SU-DHL-6 (cell line): Measurements from ENCODE around the gene FANCF.

Source experiments
- H2AFZ ChIP-seq: fragments of 200-600 bp; sonication (generic); 2 replicates; pipeline ENCODE4 v1.6.1; 2014; ENCODE audit warnings: low read depth, mild to moderate bottlenecking, moderate library complexity, mixed read lengths, antibody characterized with exemption, low read length; ENCODE audit not compliant: severe bottlenecking
- H3F3A ChIP-seq: fragments of 200-600 bp; shearing (Covaris generic); 2 replicates; pipeline ENCODE4 v1.6.0; 2016; ENCODE audit warnings: antibody characterized with exemption, mild to moderate bottlenecking; ENCODE audit not compliant: insufficient read depth
- H3K27ac ChIP-seq: fragments of 200-600 bp; sonication (generic); 2 replicates; pipeline ENCODE4 v1.5.1; 2016; ENCODE audit warnings: low read depth, mild to moderate bottlenecking, low read length, moderate library complexity, mixed read lengths
- H3K27me3 ChIP-seq: fragments of 200-600 bp; sonication (generic), shearing (Covaris generic); 2 replicates; pipeline ENCODE4 v1.6.0; 2014; ENCODE audit warnings: mild to moderate bottlenecking, low read length
- H3K36me3 ChIP-seq: fragments of 200-600 bp; sonication (generic); 2 replicates; pipeline ENCODE4 v1.6.1; 2014; ENCODE audit warnings: mild to moderate bottlenecking, low read length, mixed read lengths
- H3K4me2 ChIP-seq: fragments of 300-600, 200-600 bp; shearing (Covaris generic), sonication (generic); 2 replicates; pipeline ENCODE4 v1.6.0; 2014; ENCODE audit warnings: low read length, low read depth, mild to moderate bottlenecking; ENCODE audit not compliant: poor library complexity, severe bottlenecking
- H3K4me3 ChIP-seq: fragments of 200-600 bp; sonication (generic); 2 replicates; pipeline ENCODE4 v1.5.1; 2014; ENCODE audit warnings: antibody characterized with exemption, low read length, mild to moderate bottlenecking, mixed read lengths; ENCODE audit not compliant: insufficient read depth, poor library complexity, severe bottlenecking
- H3K79me2 ChIP-seq: fragments of 200-600 bp; sonication (generic); 2 replicates; pipeline ENCODE4 v1.6.1; 2014; ENCODE audit warnings: mild to moderate bottlenecking, low read length, moderate library complexity; ENCODE audit not compliant: insufficient read depth
- H3K9ac ChIP-seq: fragments of 200-600 bp; sonication (generic); 2 replicates; pipeline ENCODE4 v1.7.0; 2014; ENCODE audit warnings: mild to moderate bottlenecking, low read length
- H3K9me2 ChIP-seq: fragments of 200-600 bp; sonication (generic); replicated peaks from 2 replicates; pipeline ENCODE4 v1.6.1; 2014; ENCODE audit warnings: low read length; ENCODE audit not compliant: insufficient read depth
- H3K9me3 ChIP-seq: fragments of 200-600 bp; sonication (generic); 2 replicates; pipeline ENCODE4 v1.6.1; 2014; ENCODE audit warnings: low read length, mixed read lengths; ENCODE audit not compliant: insufficient read depth
- H4K20me1 ChIP-seq: fragments of 200-600 bp; sonication (generic); 2 replicates; pipeline ENCODE4 v1.6.1; 2014; ENCODE audit warnings: low read depth, mild to moderate bottlenecking, antibody characterized with exemption, low read length, moderate library complexity, mixed read lengths
- EZH2phosphoT487 ChIP-seq: fragments of 200-600 bp; sonication (generic), shearing (Covaris generic); conservative IDR thresholded peaks from 2 replicates; pipeline ENCODE4 v1.6.1; 2018; ENCODE audit warnings: mild to moderate bottlenecking, antibody characterized with exemption, low read length, moderate library complexity, mixed read lengths
- TF ChIP-seq, protein P1 (sequence below): fragments of 200-600 bp; sonication (generic); IDR thresholded peaks from one replicate; pipeline ENCODE4 v1.5.1; 2017; ENCODE audit warnings: antibody characterized with exemption, mild to moderate bottlenecking, low read length, moderate library complexity; ENCODE audit not compliant: insufficient read depth, poor library complexity, severe bottlenecking

The FANCF gene

DNA sequence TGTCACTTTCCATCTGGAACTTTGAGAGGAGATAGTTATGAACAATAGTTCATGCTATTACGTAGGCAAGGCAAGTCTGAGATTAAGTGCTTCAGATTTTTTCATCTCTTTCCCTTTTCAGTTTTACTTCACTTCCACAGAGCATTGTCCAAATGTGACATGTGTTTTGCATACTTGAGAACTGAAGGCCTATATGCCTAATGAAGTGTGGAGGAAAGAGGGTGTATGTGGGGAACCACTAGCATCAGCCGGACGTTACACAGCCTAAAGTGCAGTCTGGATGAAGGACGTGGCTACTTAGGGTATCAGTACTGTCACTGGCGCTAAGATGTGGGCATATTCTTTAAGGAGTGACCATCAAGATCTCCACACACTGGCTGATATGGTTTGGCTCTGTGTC is 26.2 kb downstream of the FANCF start:
- Histone ChIP-seq H3K27me3 (peaks cover 3% of the 10 kb centered on the region; the same call in 1 of the 2 replicates), H3K27ac (no peak overlapping the region), H3K4me2 (no peak overlapping the region), H3K79me2 (no peaks in the 10 kb centered on the region), H4K20me1 (no peaks in the 10 kb centered on the region), H3F3A (no peaks in the 10 kb centered on the region), H2AFZ (no peak overlapping the region), H3K36me3 (no peaks in the 10 kb centered on the region), H3K4me3 (no peak overlapping the region), H3K9me3 (no peaks in the 10 kb centered on the region; the same call in 1 of the 2 replicates), H3K9ac (no peak overlapping the region), H3K9me2 (no peaks in the 10 kb centered on the region)
- TF ChIP-seq, protein P1, sequence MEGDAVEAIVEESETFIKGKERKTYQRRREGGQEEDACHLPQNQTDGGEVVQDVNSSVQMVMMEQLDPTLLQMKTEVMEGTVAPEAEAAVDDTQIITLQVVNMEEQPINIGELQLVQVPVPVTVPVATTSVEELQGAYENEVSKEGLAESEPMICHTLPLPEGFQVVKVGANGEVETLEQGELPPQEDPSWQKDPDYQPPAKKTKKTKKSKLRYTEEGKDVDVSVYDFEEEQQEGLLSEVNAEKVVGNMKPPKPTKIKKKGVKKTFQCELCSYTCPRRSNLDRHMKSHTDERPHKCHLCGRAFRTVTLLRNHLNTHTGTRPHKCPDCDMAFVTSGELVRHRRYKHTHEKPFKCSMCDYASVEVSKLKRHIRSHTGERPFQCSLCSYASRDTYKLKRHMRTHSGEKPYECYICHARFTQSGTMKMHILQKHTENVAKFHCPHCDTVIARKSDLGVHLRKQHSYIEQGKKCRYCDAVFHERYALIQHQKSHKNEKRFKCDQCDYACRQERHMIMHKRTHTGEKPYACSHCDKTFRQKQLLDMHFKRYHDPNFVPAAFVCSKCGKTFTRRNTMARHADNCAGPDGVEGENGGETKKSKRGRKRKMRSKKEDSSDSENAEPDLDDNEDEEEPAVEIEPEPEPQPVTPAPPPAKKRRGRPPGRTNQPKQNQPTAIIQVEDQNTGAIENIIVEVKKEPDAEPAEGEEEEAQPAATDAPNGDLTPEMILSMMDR, result no peak
- no peak for TF ChIP-seq EZH2phosphoT487

- no peak for TF ChIP-seq EZH2phosphoT487
- TF ChIP-seq, protein P1, result no peak
These were observed 28.6 kb downstream of the FANCF start for GRCh38 chr11:22597062-22597461.

DNA sequence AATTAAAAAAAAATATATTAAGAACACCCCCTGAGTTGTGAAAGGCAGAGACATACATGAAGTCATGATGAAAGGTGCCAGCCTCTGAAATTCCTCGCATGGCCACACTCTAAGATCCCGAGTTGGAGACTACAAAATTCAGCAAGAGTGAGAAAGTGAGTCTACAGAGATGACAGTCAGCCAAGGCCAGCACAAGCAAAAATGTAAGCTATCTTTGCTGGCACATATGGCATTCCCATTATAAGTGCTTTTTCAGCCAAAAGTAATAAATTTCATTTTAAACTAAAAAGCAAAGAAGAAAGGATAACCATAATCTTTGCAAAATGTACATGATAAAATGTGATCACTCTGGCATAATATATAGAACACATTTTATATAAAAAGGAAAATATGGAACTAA is 40.6 kb downstream of the FANCF start:
- Histone ChIP-seq H3K36me3 (no peaks in the 10 kb centered on the region; the same call in 1 of the 2 replicates), H2AFZ (no peak overlapping the region), H3K27me3 (no peaks in the 10 kb centered on the region), H3K4me2 (no peak overlapping the region), H4K20me1 (no peaks in the 10 kb centered on the region; the same call in 1 of the 2 replicates), H3K9ac (no peak overlapping the region), H3K4me3 (no peak overlapping the region), H3K9me2 (no peaks in the 10 kb centered on the region), H3K79me2 (no peaks in the 10 kb centered on the region), H3F3A (no peaks in the 10 kb centered on the region), H3K9me3 (no peaks in the 10 kb centered on the region), H3K27ac (no peak overlapping the region)
- TF ChIP-seq EZH2phosphoT487, result no peak
- TF ChIP-seq, protein P1, result no peak

More at GRCh38 chr11:22597062-22597461, 28.6 kb downstream of the FANCF start:
- Histone ChIP-seq H3F3A (no peaks in the 10 kb centered on the region), H3K4me3 (no peak overlapping the region), H3K9ac (no peak overlapping the region), H3K36me3 (no peaks in the 10 kb centered on the region), H3K9me3 (no peaks in the 10 kb centered on the region; the same call in 1 of the 2 replicates), H4K20me1 (no peaks in the 10 kb centered on the region), H3K27me3 (no peaks in the 10 kb centered on the region; the same call in 1 of the 2 replicates), H3K4me2 (no peak overlapping the region), H3K79me2 (no peaks in the 10 kb centered on the region), H2AFZ (no peak overlapping the region), H3K27ac (no peak overlapping the region), H3K9me2 (no peaks in the 10 kb centered on the region)

DNA sequence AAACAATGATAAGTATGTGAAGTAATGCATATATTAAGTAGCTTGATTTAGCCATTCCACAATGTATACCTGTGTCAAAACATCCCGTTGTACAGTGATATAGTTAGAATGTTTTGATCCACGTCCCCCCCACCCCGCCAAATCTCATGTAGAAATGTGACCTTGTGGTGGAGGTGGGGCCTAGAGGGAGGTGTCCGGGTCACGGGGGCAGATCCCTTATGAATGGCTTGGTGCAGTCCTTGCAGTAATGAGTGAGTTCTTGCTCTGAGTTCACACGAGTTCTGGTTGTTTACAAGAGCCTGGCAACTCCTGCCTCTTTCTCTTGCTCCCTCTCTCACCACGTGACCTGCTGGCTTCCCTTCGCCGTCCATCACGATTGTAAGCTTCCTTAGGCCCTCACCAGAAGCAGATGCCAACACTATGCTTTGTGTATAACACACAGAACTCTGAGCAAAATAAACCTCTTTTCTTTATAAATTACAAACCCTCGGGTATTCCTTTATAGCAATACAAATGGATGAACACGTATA is 41.6 kb downstream of the FANCF start:
- Histone ChIP-seq H3F3A (no peaks in the 10 kb centered on the region), H3K9me2 (no peaks in the 10 kb centered on the region), H3K9ac (no peak overlapping the region), H3K9me3 (no peaks in the 10 kb centered on the region), H2AFZ (no peak overlapping the region), H3K4me2 (no peak overlapping the region), H3K27me3 (no peaks in the 10 kb centered on the region), H4K20me1 (no peaks in the 10 kb centered on the region; the same call in 1 of the 2 replicates), H3K79me2 (no peaks in the 10 kb centered on the region), H3K27ac (no peak overlapping the region), H3K4me3 (no peak overlapping the region), H3K36me3 (no peaks in the 10 kb centered on the region)
- TF ChIP-seq EZH2phosphoT487, result no peak
- TF ChIP-seq, protein P1, result no peak
